ENCODE measurements around the gene NUBP1. TPM values are rescaled to one million over a fixed set of nuclear protein-coding genes. Genes with fewer than 3 reads are reported as not detected.

NUBP1 gene
- total and polyA plus RNA-seq, 5 donors: 45.9 to 55.9 (median 47.5) TPM

GRCh38 chr16:10751291-10751697, 7.7 kb downstream of the NUBP1 start:
- 66% methylated on average over 13 of the region's 13 CpGs for WGBS
- DNase-seq (peak in 1 of 3 donors; percentile 46), ATAC-seq (peak in 1 of 2 donors; percentile 35)
- no peaks in the 10 kb centered on the region for H3K27me3 ChIP-seq (ENCODE audit: control insufficient read depth, insufficient read depth)
- H3K4me1 ChIP-seq (ENCODE audit: control insufficient read depth, insufficient read depth, low read length): no peaks in the 10 kb centered on the region
- intact Hi-C loops (cut with DNase I): loop anchor here in 2 of 4 donors (5.0 to 10.0 kb wide), 3 partner anchors 74 to 174 kb away; no protein-coding TSS in a partner anchor
- H3K9me3 ChIP-seq (ENCODE audit: control insufficient read depth, low read length): no peaks in the 10 kb centered on the region
- H3K4me3 ChIP-seq (ENCODE audit: low read length): no peak overlapping the region
- H3K27ac ChIP-seq (ENCODE audit: low read length): no peak overlapping the region

DNA sequence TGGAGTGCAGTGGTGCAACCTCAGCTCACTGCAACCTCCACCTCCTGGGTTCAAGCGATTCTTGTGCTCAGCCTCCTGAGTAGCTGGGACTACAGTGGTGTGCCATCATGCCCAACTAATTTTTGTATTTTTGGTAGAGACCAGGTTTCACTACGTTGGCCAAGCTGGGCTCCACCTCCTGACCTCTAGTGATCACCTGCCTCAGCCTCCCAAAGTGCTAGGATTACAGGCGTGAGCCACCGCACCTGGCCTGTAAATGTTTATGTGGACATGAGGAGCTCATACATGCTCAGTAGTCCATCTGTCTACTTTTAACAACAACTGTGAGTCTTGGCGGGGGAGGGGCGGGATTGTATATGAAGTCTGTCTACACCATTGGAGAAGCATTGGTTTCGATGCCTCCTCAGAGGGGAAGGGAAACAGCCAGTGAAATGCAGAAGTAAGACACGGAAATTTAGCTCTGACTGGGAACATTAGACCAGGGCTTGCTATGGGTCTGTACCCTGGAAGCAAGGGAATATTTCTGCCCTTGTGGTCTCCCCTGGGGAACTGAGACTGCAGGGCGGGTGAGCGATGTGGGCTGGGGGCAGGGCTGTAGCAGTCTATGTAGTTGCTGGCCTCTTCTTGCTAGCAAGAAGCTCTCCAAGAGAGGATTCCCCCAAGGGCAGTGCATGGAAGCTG, 9.3 kb downstream of the NUBP1 start:
- no peaks in the 10 kb centered on the region for H3K27me3 ChIP-seq (ENCODE audit: control insufficient read depth, insufficient read depth)
- ATAC-seq (peak; percentile 40 to 53), DNase-seq (peak in 2 of 3 donors; percentile 81 to 89)
- H3K4me1 ChIP-seq (ENCODE audit: control insufficient read depth, insufficient read depth, low read length): no peaks in the 10 kb centered on the region
- WGBS: 87% methylated on average over 10 of the region's 10 CpGs
- no peaks in the 10 kb centered on the region for H3K9me3 ChIP-seq (ENCODE audit: control insufficient read depth, low read length)
- intact Hi-C loops (cut with DNase I): loop anchor here in 2 of 4 donors (5.0 to 10.0 kb wide), 3 partner anchors 72 to 172 kb away; no protein-coding TSS in a partner anchor
- H3K4me3 ChIP-seq (ENCODE audit: low read length): no peak overlapping the region
- no peak overlapping the region for H3K27ac ChIP-seq (ENCODE audit: low read length)

DNA sequence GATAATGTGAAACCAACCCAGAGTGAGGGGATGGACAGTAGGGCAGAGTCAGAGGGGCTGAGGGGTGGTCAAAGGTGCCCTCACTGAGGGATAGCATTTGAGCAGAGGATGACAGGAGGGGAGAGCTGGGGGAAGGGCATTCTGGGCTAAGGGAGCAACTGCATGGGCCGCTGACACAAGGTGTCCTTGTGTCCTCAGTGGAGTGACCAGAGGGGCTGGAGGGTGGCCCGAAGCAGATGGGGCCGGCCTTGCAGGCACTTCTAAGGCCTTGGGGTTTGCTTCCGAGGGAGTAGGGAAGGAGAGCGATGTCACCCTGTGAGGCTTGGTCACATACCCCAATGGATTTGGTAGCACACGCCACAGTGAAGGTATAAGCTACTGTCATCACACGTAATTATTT, 10.0 kb downstream of the NUBP1 start:
- Histone ChIP-seq H3K9me3 (ENCODE audit: control insufficient read depth, low read length) (no peaks in the 10 kb centered on the region), H3K27ac (ENCODE audit: low read length) (no peak overlapping the region), H3K4me3 (ENCODE audit: low read length) (no peak overlapping the region), H3K4me1 (ENCODE audit: control insufficient read depth, insufficient read depth, low read length) (no peaks in the 10 kb centered on the region), H3K27me3 (ENCODE audit: control insufficient read depth, insufficient read depth) (no peaks in the 10 kb centered on the region)
- DNase-seq: peak in 1 of 3 donors; percentile 15
- WGBS: 92% methylated on average over 7 of the region's 7 CpGs
- no peak for ATAC-seq
- intact Hi-C loops (cut with DNase I): loop anchor here in 2 of 4 donors (5.0 to 10.0 kb wide), 3 partner anchors 71 to 171 kb away; no protein-coding TSS in a partner anchor

DNA sequence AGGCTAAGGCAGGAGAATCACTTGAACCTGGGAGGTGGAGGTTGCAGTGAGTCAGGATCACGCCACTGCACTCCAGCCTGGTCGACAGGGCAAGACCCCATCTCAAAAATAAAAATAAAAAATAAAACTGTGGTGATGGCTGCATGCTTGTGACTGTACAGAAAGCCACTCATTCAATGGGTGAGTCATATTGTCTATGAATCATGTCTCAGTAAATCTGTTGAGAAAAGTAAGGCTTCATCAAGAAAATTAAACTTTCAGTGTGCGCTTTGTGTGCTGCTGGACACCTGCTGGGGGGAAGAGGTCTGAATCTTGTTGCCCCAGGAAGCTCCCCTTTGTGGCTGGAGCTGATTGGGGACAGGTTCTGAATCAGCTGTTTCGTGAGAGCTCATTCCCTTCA, 11.3 kb downstream of the NUBP1 start:
- ATAC-seq: no peak
- intact Hi-C loops (cut with DNase I): loop anchor here in 3 of 4 donors (5.0 to 10.0 kb wide), 4 partner anchors 70 to 170 kb away; no protein-coding TSS in a partner anchor
- 93% methylated on average over 4 of the region's 4 CpGs for WGBS
- Histone ChIP-seq H3K27ac (ENCODE audit: low read length) (no peak overlapping the region), H3K27me3 (ENCODE audit: control insufficient read depth, insufficient read depth) (no peaks in the 10 kb centered on the region), H3K9me3 (ENCODE audit: control insufficient read depth, low read length) (no peaks in the 10 kb centered on the region), H3K4me3 (ENCODE audit: low read length) (no peak overlapping the region), H3K4me1 (ENCODE audit: control insufficient read depth, insufficient read depth, low read length) (no peaks in the 10 kb centered on the region)
- DNase-seq: peak in 1 of 3 donors; percentile 14

DNA sequence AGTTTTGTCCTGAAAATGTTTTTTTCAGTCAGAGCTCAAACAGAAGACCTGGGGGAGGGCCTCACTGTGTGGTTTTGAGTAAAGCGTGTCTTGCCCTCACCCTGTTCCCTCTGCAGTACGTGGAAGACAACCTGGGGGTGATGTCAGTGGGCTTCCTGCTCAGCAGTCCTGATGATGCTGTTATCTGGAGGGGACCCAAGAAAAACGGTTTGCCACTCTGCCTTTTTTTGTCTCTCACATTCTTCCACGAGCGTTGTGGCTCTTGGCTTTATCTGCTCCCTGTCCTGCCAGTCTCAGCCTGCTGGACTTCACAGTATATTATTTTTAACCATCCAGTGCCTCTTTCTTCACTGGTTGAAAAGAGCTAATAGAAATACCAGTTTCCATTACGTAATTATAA, 12.9 kb downstream of the NUBP1 start:
- WGBS: 45% methylated on average over 6 of the region's 6 CpGs
- intact Hi-C loops (cut with DNase I): loop anchor here in 2 of 4 donors (5.0 to 10.0 kb wide), 3 partner anchors 68 to 168 kb away; no protein-coding TSS in a partner anchor
- DNase-seq (peak in 1 of 3 donors; percentile 35), ATAC-seq (peak; percentile 53 to 64)
- peak overlapping the region; percentile 36 for H3K27ac ChIP-seq (ENCODE audit: low read length)
- no peaks in the 10 kb centered on the region for H3K27me3 ChIP-seq (ENCODE audit: control insufficient read depth, insufficient read depth)
- H3K4me1 ChIP-seq (ENCODE audit: control insufficient read depth, insufficient read depth, low read length): no peaks in the 10 kb centered on the region
- no peaks in the 10 kb centered on the region for H3K9me3 ChIP-seq (ENCODE audit: control insufficient read depth, low read length)
- H3K4me3 ChIP-seq (ENCODE audit: low read length): no peak overlapping the region

GRCh38 chr16:10760858-10761257, 17.2 kb downstream of the NUBP1 start:
- Histone ChIP-seq H3K27ac (ENCODE audit: low read length) (no peak overlapping the region), H3K4me3 (ENCODE audit: low read length) (no peak overlapping the region), H3K27me3 (ENCODE audit: control insufficient read depth, insufficient read depth) (no peaks in the 10 kb centered on the region), H3K4me1 (ENCODE audit: control insufficient read depth, insufficient read depth, low read length) (peaks cover 8% of the 10 kb centered on the region), H3K9me3 (ENCODE audit: control insufficient read depth, low read length) (no peaks in the 10 kb centered on the region)
- ATAC-seq (no peak), DNase-seq (no peak)
- intact Hi-C loops (cut with DNase I): loop anchor here in 2 of 4 donors (10.0 kb wide), 2 partner anchors 64 to 154 kb away; no protein-coding TSS in a partner anchor
- 79% methylated on average over 3 of the region's 3 CpGs for WGBS

DNA sequence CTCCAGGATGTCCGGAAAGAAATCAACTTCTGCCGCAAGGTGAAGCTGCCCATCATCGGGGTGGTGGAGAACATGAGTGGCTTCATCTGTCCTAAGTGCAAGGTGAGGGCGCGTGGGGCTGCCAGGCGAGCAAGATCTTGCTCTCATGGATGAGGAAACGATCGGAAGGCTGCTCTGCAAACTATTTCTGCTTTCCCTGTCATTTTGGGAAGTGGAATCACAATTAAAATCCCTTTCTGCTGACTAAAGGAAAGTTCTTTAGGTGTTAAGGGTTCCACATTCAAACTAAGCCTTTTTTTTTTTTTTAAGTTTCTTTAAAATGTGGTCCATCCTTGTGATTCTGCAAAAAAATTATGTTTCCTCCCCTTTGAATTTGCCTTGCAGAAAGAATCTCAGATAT, 17.7 kb downstream of the NUBP1 start:
- DNase-seq (no peak), ATAC-seq (no peak)
- intact Hi-C loops (cut with DNase I): loop anchor here in 2 of 4 donors (10.0 kb wide), 2 partner anchors 63 to 153 kb away; no protein-coding TSS in a partner anchor
- H3K9me3 ChIP-seq (ENCODE audit: control insufficient read depth, low read length): no peaks in the 10 kb centered on the region
- no peaks in the 10 kb centered on the region for H3K27me3 ChIP-seq (ENCODE audit: control insufficient read depth, insufficient read depth)
- 90% methylated on average over 8 of the region's 8 CpGs for WGBS
- H3K27ac ChIP-seq (ENCODE audit: low read length): no peak overlapping the region
- peaks cover 8% of the 10 kb centered on the region for H3K4me1 ChIP-seq (ENCODE audit: control insufficient read depth, insufficient read depth, low read length)
- no peak overlapping the region for H3K4me3 ChIP-seq (ENCODE audit: low read length)

DNA sequence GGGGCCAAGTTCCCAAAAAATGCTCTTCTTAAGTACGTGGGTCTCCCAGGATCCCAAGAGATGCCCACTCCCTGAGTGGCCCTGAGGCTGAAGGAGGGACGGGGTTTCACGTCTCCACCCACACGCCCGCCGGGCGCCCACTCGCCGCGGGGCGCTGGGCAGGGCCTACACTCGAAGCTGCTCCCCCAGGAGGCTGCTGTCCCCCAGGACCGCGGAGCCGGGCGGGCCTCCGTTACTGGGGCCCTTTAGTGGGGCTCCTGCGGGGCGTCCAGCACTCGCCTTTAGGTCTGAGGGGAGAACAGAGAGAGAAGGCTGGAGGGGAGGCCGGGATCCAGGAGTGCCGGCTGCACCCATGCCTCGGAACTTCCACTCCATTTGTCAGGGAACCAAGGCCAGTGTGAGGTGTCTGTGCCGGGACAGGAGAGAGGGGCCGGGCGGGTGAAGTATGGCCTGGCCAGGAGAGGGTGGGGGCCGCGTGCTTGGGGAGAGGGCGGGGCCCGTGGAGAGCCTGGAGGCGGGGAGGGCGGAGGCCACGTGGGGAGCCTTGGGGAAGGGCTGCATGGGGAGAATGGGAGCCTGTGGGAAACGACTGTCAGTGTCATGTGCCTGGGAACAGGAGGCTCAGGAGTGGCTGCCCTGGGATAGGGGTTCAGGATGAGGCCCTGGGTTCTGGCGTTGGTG, 18.8 kb downstream of the NUBP1 start:
- ATAC-seq: peak; percentile 15 to 23
- Histone ChIP-seq H3K9me3 (ENCODE audit: control insufficient read depth, low read length) (no peaks in the 10 kb centered on the region), H3K4me3 (ENCODE audit: low read length) (no peak overlapping the region), H3K27ac (ENCODE audit: low read length) (no peak overlapping the region), H3K27me3 (ENCODE audit: control insufficient read depth, insufficient read depth) (no peaks in the 10 kb centered on the region), H3K4me1 (ENCODE audit: control insufficient read depth, insufficient read depth, low read length) (peaks cover 8% of the 10 kb centered on the region)
- WGBS: 92% methylated on average over 35 of the region's 35 CpGs
- intact Hi-C loops (cut with DNase I): loop anchor here in 2 of 4 donors (10.0 kb wide), 2 partner anchors 62 to 152 kb away; no protein-coding TSS in a partner anchor
- no peak for DNase-seq

DNA sequence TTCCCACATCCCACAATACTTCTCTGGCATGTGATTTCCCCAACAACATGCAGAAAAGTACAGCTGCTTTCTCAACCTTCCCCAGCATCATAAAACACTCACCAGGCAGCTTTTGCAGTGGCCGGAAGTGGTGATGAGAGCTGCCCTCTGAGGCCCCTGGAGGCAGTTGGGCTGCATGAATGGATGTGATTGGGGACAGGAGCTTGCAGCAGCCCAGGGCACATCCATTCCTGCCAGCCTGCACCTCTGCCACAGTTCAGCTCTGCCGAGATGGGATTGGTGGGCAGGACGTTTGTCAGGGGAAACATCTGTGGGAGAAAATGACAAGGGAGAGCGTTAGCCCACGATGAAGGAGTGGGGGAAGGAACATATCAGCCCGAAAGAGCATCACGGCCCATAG, 19.8 kb downstream of the NUBP1 start:
- Histone ChIP-seq H3K4me1 (ENCODE audit: control insufficient read depth, insufficient read depth, low read length) (peaks cover 8% of the 10 kb centered on the region), H3K4me3 (ENCODE audit: low read length) (no peak overlapping the region), H3K9me3 (ENCODE audit: control insufficient read depth, low read length) (no peaks in the 10 kb centered on the region), H3K27ac (ENCODE audit: low read length) (no peak overlapping the region), H3K27me3 (ENCODE audit: control insufficient read depth, insufficient read depth) (no peaks in the 10 kb centered on the region)
- intact Hi-C loops (cut with DNase I): loop anchor here in 2 of 4 donors (10.0 kb wide), 2 partner anchors 61 to 151 kb away; no protein-coding TSS in a partner anchor
- WGBS: 94% methylated on average over 7 of the region's 7 CpGs
- no peak for DNase-seq
- no peak for ATAC-seq

DNA sequence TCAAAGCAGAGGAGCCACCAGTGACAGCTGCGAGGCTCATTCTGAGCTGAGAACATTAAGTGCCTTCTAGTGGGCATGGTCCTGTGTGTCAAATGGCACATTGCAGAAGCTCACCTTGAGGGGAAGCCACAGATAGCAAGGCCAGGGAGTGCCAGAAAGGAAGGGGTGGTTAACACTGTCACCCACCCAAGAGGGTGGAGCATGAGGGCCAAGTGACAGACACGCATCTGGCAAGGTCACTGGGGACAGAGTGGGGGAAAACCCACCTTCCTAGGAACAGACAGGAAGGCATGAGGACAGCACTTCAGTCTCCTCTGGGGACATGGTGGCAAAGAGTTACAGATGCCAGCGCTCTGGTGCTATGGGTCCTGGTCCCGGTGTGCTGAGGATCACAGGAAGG, 22.1 kb downstream of the NUBP1 start:
- intact Hi-C loops (cut with DNase I): loop anchor here in 2 of 4 donors (10.0 kb wide), 2 partner anchors 59 to 149 kb away; no protein-coding TSS in a partner anchor
- H3K9me3 ChIP-seq (ENCODE audit: control insufficient read depth, low read length): no peaks in the 10 kb centered on the region
- ATAC-seq: peak in 1 of 2 donors; percentile 13

GRCh38 chr16:10767127-10767526, 23.5 kb downstream of the NUBP1 start:
- Histone ChIP-seq H3K27me3 (ENCODE audit: control insufficient read depth, insufficient read depth) (no peaks in the 10 kb centered on the region), H3K4me1 (ENCODE audit: control insufficient read depth, insufficient read depth, low read length) (peaks cover 8% of the 10 kb centered on the region), H3K4me3 (ENCODE audit: low read length) (no peak overlapping the region), H3K27ac (ENCODE audit: low read length) (no peak overlapping the region), H3K9me3 (ENCODE audit: control insufficient read depth, low read length) (no peaks in the 10 kb centered on the region)
- DNase-seq: no peak
- intact Hi-C loops (cut with DNase I): loop anchor here in 2 of 4 donors (10.0 kb wide), 2 partner anchors 58 to 148 kb away; no protein-coding TSS in a partner anchor
- 88% methylated on average over 7 of the region's 7 CpGs for WGBS
- no peak for ATAC-seq

More for the DNA sequence above, 22.1 kb downstream of the NUBP1 start:
- DNase-seq: no peak
- Histone ChIP-seq H3K4me3 (ENCODE audit: low read length) (no peak overlapping the region), H3K27me3 (ENCODE audit: control insufficient read depth, insufficient read depth) (no peaks in the 10 kb centered on the region), H3K4me1 (ENCODE audit: control insufficient read depth, insufficient read depth, low read length) (peaks cover 8% of the 10 kb centered on the region), H3K27ac (ENCODE audit: low read length) (no peak overlapping the region)
- 66% methylated on average over 4 of the region's 4 CpGs for WGBS

All from right cardiac atrium (tissue), 5 donors.